Activated effector memory CD4-positive, alpha-beta T cell treated with Interleukin-2 at 50 U/mL for 16 hours (primary cell): ENCODE data around the gene RFPL3.
"Not testable (repeated sequence)": the region's sequence is repeated elsewhere in the genome, so short reads cannot be mapped to it uniquely, and the experiment has no call there.

Experiments used
- DNase-seq: peaks from one replicate; pipeline ENCODE4 v3.0.0-alpha.2; 2020

The RFPL3 gene

DNA sequence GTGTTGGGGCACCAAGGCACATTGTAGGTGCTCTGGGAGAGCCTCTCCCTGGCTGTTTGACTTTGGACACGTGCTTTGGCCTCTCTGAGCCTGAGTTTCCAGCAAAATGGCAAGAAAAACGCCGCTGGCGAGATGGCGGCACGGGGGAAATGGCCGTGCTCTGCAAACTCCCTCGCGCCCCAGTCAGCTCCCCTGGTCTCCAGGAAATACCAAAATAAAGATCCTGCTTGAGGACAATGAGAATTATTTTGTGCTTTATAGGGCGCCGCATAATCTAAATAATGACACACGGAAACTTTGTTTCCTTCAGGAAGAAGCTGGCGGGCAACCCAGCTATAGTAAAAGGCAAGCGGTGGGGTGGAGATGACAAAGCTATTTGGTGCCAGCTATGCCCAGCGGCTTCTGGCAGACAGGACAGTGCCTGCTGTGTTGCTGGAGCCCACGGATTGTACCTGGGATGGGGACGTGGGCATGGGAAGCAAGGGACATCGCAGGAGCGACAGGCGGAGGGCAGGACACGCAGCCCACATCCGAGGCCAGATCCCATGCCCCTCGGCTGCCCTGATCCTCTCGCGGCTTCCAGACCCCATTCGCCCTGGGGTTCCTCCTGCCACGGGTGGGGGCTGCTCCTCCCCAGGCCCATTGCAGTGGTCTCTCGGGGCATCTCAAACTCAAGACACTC, 26.3 kb upstream of the RFPL3 start:
- DNase-seq, result no peak

DNA sequence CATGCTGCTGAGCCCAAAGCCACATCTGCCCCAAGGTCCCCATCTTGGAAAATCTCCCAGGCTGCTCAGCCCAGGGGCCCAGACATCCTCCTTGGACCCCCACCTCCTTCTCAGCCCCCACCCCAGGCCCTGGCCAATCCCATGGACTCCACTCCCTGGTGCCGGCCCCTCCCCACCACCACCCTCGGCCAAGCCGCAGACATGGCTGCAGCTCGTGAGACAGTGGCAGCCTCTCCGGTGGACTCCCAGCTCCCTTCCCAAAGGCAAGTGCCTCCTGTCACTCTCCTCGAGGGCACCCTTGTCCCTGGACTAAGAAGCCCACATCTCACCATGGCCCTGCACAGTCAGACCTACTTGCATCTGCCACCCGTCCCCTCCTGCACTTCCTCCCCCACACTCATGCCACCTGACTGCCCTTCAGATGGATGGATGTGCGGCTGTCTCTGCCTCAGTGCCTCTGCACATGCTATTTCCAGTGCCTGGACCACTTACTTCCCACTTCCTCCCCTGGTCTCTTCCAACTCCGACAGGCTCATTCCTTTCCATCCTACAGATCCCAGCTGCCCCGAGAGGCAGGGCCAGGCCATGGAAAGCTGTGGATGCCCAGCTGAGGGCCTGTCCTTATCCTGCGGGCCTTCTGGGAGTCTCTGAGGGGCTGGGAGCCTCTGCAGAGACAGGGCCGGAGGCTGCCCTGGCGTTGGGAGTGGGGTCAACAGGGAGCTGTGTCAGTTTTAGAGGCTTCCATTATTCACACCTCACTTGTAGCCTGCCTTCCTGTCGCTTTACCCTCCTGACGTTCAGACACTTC, 25.5 kb upstream of the RFPL3 start:
- DNase-seq, result no peak

DNA sequence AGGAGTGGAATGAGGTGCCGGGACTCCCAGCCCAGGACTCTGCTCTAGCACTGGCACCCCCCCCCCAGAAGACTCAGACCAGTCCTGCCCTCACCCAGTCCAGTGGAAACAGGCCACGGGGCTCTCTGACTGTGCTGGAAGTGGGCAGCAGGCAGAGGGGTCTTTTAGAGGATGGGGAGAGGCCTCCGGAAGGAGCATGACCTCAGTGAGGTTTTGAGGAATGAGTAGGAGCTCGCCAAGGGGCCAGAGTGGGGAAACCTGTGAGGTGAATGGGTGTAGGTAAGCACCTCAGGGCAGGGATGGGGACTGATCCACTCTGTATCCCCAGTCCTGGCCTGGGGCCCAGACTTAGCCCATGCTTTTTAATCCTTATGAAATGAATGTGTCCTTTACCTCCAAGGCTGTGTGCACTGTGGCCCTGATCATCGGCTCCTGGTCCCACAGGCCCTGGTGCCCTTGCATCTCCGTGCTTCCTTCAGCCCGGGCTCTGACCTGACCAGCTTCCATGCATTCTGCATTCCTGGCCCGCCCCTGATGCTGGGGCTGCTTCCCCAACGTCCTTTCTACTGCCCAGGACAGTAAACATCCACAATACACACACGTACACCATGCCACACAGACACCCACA, 24.4 kb upstream of the RFPL3 start:
- no peak for DNase-seq

DNA sequence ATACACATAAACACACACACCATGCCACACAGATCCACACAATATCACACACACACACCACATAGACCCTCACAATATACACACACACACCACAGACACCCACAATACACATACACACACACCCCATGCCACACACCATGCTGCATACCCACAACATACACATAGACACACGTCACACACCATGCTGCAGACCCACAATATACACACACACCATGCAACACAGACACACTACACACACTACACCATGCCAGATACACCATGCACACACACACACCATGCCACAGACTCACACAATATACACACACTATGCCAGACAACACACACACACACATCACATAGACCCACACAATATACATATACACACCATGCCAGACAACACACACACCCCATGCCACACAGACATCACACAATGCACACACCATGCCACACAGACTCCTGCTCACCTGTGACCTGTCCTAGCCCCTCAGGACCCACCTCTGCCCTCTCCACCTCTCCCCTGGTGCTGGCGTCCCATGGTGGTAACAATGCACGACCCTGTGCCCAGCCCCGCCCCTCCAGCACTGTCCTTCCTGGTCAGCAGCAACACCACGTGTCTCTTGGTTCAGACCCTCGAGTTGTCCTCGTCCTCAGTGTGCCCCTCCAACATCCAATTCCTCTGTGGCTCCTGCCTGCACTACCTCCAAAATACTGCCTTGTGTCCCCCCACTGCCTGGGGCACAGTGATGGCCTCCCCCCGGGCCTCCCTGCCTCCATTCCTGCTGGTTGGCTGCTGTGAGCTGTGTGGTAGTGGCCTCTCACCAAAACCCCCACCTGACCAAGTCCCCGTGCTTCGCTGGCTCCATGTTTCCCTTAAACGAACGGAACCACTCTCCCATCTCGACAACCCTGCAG, 23.7 kb upstream of the RFPL3 start:
- DNase-seq, result no peak

DNA sequence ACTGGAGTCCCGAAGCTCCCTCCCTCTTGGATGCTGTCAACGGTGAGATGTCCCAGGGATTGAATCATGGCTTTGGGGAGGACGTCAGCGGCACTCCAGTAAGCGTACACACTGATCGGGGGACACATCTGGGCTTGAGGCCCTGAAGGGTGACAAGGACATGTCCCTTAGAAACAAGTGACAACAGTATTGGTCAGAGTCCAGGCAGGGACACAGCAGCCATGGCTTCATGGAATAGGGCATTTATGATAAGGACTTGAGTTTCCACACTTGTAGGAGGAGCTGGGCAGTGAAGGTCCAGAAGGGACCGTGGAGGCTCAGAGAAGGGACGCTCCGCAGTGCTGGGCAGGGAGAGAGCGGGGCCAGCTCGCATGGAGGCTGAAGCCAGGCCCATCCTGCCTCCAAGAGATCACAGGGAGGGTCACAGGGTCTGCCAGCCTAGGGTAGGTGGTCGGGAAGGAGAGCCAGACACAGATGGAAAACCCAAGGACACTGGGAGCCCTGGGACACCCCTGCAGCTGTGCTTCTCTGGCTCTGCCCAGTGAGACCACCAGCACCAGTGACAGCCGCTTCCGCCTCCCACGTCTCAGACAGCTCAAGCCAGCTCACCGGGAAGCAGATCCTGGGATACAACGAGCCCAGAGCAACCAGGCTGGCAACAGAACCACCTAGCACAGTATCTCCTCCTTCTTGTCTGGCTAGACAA, 22.9 kb upstream of the RFPL3 start:
- DNase-seq, result no peak

DNA sequence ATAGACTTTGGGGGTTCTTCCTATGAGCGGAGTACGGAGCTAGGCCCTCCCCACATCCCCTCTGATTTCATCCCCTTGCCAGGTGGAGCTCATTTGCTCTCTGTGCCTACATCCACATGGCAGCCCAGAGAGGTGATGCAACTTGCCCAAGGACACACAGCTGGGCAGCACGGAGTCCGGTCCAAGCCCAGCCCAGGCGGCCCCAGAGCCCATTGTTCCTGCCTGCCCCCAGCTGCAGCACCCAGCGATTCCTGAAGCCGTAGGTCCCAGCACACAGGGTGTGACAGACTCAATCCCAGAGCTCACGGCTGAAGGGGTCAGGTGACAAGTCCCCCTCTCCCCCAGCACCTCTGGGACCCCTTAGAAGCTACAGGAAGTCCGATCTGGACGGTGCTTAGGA, 22.2 kb upstream of the RFPL3 start:
- no peak for DNase-seq

DNA sequence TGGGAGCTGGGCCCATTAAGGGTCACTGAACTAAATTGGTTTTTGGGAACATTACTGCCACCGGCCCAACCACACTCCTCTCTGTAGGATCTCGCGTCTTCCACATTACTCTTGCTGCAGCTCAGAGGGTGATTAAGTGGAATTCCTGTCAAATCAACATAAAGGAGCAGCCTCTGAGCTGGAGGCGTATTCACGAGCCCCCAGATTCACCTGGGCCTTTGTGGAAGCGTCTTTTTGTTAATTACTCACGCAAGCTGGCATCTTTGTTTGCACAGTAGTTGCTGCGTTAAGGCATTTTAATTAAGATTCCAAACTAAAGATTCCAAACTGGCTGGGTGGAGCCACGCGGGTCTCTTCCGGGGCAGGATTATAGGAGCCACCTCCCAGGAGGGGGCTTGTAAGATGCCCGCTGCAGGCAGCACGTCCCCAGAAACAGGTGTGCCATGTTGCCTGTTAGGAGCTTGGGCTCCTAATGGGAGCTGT, 21.5 kb upstream of the RFPL3 start:
- DNase-seq, result no peak

DNA sequence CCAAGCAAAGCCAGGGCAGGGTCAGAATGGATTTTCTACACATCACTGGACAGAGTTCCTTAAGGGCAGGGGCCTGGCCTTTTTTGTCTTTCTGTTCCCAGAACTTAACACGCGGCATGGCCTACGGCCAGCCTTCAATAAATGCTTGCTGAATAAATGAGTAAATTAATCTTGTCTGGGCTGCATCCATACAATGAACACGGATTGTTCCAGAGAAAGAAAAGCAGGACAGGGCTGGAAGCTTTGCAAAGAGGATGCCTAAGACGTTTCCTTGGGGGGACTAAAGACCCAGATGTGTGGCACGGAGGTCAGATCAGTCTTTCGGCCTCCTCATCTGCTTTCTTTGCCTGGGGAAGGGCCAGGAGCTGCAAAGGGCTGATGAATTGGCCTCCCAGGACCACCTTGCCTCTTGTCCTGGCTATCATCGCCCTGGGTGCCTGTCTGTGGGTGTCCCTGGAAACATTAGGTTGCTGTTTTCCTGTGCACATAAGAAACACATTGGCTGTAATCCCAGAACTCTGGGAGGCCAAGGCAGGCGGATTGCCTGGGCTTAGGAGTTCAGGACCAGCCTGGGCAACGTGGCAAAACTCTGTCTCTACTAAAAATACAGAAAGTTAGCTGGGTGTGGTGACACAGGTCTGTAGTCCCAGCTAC, 20.8 kb upstream of the RFPL3 start:
- no peak for DNase-seq

DNA sequence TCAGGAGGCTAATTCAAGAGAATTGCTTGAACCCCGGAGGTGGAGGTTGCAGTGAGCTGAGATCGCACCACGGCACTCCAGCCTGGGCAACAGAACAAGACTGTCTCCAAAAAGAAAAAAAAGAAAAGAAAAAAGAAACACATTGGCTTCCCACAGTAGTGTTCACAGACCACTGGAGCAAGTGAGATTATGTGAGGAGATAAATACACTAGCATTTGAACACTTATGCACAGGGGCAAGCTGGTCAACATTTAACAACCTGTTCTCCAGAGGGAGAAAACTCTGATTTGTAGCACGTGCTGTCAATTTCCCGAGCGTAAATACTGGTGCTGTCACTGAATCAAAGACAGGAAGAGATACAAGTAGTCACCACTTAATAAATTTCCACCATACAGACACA, 20.2 kb upstream of the RFPL3 start:
- DNase-seq, result not testable (repeated sequence)

DNA sequence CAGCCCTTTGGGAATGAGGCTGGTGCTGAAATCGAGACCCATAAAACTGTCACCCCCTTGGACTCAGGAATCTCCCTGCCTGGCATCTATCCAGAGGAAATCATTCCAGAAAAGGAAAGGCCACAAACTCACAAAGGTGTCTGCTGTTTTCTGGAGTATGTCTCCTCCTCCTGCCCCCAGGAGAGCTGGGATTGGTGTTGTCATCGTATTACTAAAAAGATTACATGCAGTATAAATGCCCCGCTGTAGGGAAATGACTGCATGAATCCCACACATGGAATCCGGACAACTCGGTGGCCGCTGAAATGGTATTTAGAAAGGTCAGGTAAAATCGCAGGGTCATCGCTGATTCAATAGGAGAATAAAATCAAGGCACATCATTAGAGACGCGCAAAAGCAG, 18.9 kb upstream of the RFPL3 start:
- DNase-seq, result no peak

DNA sequence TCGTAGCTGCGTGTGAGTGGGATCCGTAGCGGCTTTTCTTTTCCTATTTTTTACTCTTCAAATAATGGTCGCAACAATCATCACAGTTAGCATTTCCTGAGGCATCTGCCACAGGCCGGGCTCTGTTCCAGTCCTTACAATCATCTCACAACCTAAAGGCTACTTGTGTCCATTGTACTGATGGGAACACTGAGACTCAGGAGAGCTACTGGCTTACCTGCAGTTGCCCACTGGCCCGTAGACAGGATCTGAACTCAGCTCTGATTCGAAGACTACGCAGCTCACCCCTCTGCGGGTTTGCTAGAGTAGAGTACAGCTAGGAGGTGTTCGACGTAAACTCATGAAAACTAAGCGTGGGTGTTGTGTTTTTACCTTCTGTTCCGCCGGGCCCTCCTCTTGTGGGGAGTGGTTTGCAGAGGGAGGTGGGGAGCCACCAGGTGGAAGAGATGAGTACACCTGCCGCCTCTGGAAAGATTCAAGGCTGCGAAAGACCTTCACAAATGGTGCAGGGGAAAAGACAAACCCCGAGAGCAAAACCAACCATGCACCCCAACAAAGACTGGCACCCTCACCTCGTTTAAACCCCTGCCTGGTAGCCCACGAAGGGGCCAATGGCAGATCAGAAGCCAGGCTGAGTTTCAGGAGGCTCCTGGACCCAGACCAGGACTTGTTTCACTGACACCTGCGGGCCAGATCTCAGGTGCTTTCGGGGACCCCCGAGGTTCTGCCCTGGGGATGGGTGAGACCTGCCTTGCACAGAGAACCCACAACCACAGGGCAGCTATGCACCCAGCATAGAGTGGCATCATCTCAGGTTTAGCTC, 18.3 kb upstream of the RFPL3 start:
- DNase-seq, result no peak

DNA sequence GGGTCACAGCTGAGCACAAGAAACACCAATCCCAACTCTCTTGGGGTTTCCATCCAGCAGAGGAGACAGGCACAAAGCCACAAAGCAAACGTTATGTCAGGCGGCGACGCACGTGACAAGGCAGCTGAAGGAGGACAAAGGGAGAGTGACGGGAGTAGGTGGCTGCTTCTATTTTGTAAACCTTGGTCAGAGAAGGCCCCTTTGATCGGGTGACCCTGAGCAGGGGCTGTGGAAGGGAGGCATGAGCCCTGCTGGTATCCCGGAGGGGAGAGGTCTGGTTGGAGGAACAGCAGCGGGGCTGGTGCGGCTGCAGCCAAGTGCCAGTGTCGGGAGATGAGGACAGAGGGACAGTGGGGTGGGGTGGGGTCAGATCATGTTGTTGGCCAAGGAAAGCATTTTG, 17.3 kb upstream of the RFPL3 start:
- DNase-seq, result no peak

DNA sequence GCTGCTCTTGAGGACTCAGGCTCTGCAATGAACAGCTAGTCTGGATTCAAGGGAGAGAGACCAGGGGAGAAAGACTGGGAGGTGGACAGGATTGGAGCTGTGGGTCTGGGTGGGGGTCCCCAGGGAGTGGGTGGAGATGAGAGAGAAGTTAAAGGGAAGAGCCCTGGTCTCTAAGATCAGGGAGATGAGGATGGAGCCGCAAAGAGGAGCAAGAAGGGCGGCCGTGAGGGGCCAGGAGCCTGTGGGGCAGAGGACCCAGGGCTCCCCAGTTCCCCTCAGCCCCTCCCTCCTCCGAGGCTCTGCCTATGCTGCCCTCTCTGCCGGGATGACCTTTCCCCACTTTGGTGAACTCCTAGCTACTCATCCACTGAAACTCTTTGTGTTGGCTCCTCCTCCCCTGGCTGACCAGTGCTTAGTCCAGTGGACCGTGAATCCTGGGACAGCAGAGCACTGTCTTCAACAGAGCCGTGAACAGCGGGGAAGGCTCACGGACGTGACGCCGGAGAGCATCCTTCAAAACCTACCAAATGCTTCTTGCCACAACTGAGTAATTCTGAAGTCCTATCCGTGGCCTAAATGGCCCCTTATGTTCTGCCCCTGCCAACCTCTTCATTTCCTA, 16.4 kb upstream of the RFPL3 start:
- DNase-seq, result no peak

DNA sequence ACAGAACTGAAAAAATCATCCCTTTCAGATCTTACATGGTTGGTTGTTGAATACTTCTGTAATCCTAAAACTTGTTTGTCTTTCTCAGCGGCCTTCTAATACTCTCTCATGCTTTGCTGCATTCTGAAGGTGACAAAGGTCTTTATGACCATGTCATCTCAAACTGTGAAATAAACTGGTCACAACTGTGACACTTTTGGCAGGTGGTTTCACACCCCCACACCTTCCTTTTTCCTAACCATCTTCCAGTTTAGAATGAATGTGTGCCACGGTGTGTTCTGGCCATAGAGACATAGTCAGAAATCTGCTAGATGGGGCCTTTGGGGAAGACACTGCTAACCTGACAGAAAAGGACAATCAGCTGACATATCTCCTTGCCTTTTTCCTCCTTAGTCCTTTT, 14.7 kb upstream of the RFPL3 start:
- DNase-seq, result no peak

DNA sequence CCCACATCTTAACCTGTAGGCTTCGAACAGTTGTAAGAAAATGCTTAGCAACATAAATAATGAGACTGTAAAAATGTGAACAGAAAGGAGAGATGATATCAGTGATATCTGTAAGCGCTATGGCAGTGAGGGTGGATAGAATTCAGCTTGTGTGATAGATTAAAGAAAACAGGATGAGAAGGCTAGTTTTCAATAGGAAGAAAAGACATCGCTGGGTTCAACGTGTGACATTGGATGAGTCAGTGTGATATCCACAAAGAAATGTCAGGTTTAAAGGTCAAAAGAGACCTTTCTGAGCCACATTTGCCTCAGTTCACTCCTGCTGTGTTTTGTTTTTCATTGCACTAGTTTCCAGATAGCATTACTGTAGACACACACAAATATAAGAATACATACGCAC, 13.7 kb upstream of the RFPL3 start:
- no peak for DNase-seq

DNA sequence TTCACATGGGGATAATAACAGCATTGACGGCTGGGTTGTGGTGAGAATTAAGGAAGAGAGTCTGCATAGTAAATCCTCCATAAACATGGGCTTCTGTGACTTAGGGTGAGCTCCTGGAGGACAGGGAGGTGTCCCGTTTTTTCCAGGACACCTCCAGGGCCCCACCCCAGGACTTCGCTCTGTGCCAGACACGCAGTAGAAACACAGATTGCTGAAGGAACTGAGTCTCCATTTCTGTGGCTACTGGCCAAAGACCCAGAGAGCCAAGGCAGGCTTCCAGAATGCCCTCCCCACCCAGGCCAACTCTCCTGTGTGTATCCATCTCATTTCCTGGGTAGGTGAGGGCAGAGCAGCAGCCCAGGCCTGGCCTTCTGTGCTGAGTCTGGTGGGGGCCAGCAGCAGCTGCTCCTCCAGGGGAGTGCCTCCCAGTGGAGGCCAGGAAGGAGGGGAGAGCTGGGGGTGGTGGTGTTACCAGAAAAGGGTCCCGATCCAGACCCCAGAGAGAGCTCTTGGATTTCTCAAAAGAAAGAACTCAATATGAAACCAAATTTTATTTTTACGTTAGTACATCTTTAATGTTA, 9.5 kb upstream of the RFPL3 start:
- no peak for DNase-seq

DNA sequence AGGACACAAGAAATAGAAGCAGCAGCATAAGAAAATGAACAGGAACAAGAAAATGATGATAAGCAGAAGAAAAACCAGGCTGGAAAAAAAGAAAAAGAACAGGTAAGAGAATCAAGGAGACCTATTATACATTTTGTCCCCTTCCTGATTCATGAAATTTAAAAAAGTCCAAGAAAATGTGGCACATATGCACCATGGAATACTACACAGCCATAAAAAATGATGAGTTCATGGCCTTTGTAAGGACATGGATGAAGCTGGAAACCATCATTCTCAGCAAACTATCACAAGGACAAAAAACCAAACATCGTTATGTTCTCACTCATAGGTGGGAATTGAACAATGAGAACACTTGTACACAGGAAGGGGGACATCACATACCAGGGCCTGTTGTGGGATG, 5.8 kb upstream of the RFPL3 start:
- DNase-seq, result not testable (repeated sequence)

DNA sequence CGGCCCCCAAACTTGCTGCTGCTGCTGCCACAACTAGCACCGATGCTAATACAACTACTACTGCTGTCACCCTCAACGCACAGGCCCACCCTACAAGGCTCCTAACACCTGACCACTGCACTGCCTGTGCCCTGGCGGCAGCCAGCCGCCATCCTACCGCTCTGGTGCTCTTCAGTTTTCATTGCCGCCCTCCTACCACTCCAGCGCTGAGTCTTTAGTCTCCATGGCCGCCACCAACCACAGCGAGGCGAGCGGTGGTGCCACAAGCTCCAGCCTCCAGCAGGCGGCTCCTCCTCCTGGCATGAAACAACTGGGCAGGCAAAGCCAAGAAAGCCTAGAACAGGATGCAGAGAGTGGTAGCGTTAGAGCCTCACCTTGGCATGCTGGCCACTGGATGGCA, 5.0 kb upstream of the RFPL3 start:
- DNase-seq, result no peak

DNA sequence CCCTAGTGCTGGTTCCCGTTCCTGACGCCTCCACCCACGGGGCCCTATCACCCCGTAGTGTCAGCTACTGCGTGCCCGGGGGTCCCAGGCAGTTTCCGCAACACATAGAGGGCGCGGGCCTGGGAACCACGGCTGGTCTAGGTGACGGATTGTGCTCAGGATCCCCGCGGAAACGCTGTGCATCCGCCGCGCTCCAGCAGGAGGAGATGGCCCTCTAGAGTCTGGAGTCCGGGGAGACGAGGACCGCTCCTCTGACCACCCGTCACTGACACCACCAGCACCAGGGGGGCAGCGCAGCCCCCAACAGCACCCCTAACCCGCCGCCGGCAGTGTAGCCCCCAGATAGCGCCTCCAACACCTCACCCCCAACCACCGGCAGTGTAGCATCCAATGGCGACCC, 4.4 kb upstream of the RFPL3 start:
- no peak for DNase-seq

DNA sequence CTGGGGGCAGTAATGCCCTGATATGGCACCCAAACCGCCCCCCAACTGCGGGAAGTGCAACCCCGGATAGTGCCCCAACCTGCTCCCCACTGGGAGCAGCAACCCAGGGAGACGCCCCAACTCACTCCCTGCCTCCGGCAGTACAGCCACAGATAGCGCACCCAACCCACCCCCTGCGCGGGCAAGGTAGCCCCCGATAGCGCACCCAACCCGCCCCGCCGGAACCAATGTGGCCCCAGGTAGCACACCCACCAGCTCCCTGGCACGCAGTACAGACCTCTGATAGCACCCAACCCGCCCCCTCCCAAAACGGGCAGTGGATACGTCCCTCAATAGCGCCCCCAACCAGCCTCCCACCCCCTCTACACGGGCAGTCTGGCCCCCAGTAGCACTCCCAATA, 3.8 kb upstream of the RFPL3 start:
- no peak for DNase-seq
